DOHH2 (cell line): Measurements from ENCODE around the gene QKI.

Source experiments
- EZH2phosphoT487 ChIP-seq: fragments of 200-600 bp; sonication (generic); IDR thresholded peaks from 2 replicates; pipeline ENCODE4 v1.6.1; 2017; ENCODE audit warnings: borderline replicate concordance, mild to moderate bottlenecking, antibody characterized with exemption, low read length, moderate library complexity, mixed read lengths
- TF ChIP-seq, protein P1 (sequence below): fragments of 200-600 bp; sonication (generic); IDR thresholded peaks from one replicate; pipeline ENCODE4 v1.5.1; 2014; ENCODE audit warnings: antibody characterized with exemption, mild to moderate bottlenecking, low read depth, low read length; ENCODE audit not compliant: poor library complexity, severe bottlenecking

DNA sequence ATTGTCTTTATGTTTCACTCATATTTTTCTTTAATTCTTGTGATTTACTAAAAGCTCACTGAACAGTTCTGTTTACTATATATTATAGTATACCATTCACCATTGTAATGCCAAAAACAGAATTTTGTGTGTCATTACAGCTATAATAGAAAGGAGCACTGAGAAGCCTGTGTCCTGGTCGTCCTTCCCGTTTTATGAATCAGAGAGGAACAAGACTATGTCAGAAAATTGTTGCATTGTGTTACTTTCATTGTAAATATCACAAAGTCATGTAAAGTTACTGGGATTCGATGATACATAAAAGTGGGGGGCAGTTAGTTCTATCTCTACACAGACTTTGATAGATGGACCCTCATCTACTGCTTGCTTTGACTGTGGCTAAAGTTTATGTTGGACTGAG lies 145.1 kb downstream of the QKI start:
- TF ChIP-seq, protein P1, sequence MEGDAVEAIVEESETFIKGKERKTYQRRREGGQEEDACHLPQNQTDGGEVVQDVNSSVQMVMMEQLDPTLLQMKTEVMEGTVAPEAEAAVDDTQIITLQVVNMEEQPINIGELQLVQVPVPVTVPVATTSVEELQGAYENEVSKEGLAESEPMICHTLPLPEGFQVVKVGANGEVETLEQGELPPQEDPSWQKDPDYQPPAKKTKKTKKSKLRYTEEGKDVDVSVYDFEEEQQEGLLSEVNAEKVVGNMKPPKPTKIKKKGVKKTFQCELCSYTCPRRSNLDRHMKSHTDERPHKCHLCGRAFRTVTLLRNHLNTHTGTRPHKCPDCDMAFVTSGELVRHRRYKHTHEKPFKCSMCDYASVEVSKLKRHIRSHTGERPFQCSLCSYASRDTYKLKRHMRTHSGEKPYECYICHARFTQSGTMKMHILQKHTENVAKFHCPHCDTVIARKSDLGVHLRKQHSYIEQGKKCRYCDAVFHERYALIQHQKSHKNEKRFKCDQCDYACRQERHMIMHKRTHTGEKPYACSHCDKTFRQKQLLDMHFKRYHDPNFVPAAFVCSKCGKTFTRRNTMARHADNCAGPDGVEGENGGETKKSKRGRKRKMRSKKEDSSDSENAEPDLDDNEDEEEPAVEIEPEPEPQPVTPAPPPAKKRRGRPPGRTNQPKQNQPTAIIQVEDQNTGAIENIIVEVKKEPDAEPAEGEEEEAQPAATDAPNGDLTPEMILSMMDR: no peak
- TF ChIP-seq EZH2phosphoT487: no peak
